Measurements from ENCODE around the gene OR1B1.
"Not testable (repeated sequence)": the region's sequence is repeated elsewhere in the genome, so short reads cannot be mapped to it uniquely, and the experiment has no call there.

OR1B1 gene

GRCh38 chr9:122657527-122657926, at the start of gene OR1B1:
OR1B1 (minus strand) TSS chr9:122657627.
- DNase-seq: no peak

GRCh38 chr9:122695696-122696095, 38.3 kb upstream of the OR1B1 start:
- no peak for DNase-seq

- DNase-seq: no peak
Measured at GRCh38 chr9:122684851-122685250, 27.4 kb upstream of the OR1B1 start.

GRCh38 chr9:122672481-122672880, 15.1 kb upstream of the OR1B1 start:
- DNase-seq: no peak

- no peak for DNase-seq
Measured at GRCh38 chr9:122661416-122661815, 4.0 kb upstream of the OR1B1 start, which contains the start of gene OR1L1. OR1L1 (plus strand) TSS chr9:122661716; CDS start chr9:122661716, 0 bp downstream.

- DNase-seq: no peak
Measured at GRCh38 chr9:122656378-122656777, 1.0 kb downstream of the OR1B1 start.

GRCh38 chr9:122642226-122642625, 15.2 kb downstream of the OR1B1 start:
- no peak for DNase-seq

GRCh38 chr9:122619996-122620395, 37.4 kb downstream of the OR1B1 start:
- DNase-seq: no peak

- no peak for DNase-seq
Measured at GRCh38 chr9:122614362-122614761, 43.1 kb downstream of the OR1B1 start, which contains the start of gene OR1Q1. OR1Q1 (plus strand) TSS chr9:122614738; CDS start chr9:122614738, 0 bp downstream.

GRCh38 chr9:122609804-122610203, 47.6 kb downstream of the OR1B1 start:
- no peak for DNase-seq

GRCh38 chr9:122606587-122606986, 50.8 kb downstream of the OR1B1 start:
- no peak for DNase-seq

- DNase-seq: no peak
Measured at GRCh38 chr9:122605691-122606090, 51.7 kb downstream of the OR1B1 start.

- not testable (repeated sequence) for DNase-seq
Measured at GRCh38 chr9:122583284-122583683, 74.1 kb downstream of the OR1B1 start, which contains the start of gene OR1L8. OR1L8 (minus strand) TSS chr9:122583384; CDS start chr9:122568477, 14,907 bp downstream.

- no peak for DNase-seq
Measured at GRCh38 chr9:122580360-122580759, 77.1 kb downstream of the OR1B1 start.

GRCh38 chr9:122579874-122580273, 77.6 kb downstream of the OR1B1 start:
- no peak for DNase-seq

All from activated CD4-positive, alpha-beta T cell treated with anti-CD3 and anti-CD28 coated beads, Interleukin-2, amount 50 U/mL, for 48 hours (primary cell).